A204.1 (cell line): ENCODE data around the gene OR51E1.

Experiments used
- FAIRE-seq: peaks from 2 replicates; lab custom pipeline; 2012; peaks lifted over from hg19 to GRCh38; lab: Jason Lieb, UNC

The OR51E1 gene, protein sequence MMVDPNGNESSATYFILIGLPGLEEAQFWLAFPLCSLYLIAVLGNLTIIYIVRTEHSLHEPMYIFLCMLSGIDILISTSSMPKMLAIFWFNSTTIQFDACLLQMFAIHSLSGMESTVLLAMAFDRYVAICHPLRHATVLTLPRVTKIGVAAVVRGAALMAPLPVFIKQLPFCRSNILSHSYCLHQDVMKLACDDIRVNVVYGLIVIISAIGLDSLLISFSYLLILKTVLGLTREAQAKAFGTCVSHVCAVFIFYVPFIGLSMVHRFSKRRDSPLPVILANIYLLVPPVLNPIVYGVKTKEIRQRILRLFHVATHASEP

DNA sequence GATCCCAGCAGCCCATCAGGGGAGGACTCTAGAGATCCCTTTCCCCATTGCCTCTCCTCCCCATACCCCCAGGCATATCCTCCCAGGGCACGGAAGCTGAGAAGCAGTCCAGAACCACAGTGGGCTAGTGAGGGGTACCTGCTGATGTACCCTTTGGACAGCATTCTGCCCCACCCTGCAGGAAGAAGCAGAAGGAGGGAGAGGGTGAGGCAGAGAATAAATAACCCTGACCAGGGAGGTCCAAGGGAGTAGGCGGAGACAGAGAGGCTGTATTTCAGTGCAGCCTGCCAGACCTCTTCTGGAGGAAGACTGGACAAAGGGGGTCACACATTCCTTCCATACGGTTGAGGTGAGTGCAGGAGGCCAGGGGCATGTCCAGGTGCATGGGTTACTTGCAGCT, at the start of gene OR51E1:
Gene OR51E1 (plus strand): TSS at position 301 of the 400 bp plus-strand sequence. CDS start 8,545 bp downstream, outside the sequence.
- FAIRE-seq = no peak

DNA sequence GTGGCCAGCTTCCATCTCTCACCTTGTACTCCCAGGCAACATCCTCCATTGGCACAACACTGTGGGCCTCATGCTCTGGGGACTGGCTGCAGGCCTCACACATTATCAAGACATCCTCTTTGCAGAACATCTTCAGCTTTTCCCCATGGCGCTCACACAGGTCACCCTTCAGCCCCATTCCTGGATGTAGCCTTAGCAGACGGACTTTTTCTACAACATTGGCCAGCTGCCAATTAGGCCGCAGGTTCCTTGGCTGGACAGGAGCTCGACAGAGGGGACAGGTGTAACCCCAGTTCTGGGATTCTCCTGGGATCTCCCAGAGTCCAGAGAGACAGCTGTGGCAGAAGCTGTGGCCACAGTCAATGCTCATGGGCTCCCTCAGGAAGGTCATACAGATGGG, 38.7 kb upstream of the OR51E1 start:
- FAIRE-seq = no peak

DNA sequence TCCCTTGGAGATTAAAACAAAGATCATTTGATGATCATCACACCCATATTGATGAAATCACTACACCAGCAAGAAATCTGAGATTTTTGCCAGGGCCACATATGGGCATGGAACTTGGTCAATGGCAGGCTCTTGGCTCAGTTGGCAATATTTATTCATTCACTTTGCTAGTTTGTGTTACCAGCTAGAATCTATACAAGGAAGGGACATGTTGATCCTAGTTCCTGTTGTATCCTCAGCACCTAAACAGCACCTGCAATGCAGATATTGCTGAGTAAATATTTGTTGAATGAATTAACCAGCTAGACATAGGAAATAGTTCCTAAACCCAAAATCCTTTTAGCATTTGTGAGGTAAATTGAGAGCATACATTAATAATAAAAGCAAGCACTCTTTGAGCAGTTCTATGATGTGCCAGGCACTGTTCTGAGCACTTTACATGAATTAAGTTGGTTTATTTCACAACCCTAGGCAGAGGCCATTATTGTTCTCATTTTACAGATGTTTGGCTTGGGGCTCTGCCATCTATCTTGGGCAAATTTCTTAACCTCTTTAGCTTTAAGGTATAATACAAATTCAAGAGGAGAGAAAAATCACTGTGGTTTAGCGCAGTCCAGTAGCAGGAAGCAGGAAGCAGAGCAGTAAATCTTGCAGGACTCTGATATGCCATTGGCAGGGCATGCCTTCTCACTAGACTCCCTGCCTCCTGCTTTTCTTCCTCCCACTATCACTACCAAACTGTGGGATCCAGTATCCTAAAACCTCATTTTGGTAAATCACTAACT, 37.4 kb upstream of the OR51E1 start:
- FAIRE-seq = no peak

- no peak for FAIRE-seq
Measured at GRCh38 chr11:4607096-4607495, 36.7 kb upstream of the OR51E1 start.

- FAIRE-seq = peak; percentile 99
Measured at GRCh38 chr11:4607781-4608666, 35.8 kb upstream of the OR51E1 start, which contains the start of gene TRIM68. TRIM68 (minus strand) TSS chr11:4608231; CDS start chr11:4605504, 2,727 bp downstream.

DNA sequence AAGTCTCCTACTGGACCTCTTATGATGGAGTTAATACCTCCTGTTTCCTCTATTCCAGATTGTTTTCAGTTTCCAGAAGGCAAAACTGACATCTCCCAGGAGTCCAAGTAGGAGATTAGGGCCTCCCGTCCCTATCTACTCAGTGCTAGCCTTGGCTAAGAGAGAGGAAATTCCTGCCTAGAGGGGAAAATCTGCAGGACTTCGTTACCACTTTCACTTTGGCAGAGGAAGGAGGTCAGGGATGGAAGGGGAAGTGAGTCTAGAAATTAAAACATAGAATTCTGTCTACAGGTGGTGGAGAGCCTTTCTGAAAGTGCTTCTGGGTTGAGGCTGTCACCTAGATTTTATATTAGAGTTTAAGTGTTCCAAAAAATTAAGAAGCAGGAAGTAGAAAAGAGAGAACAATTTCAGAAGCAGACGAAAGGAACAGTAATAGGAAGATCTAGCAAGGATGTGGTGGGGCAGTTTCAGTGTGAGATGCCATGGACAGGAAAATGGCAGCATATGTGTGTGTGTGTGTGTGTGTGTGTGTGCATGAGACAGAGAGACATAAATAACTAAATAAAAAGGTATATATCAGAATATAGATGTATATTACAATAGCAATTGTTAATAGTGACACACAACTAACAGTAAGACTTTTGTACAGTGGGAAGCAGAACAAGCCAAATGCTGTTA, 33.4 kb upstream of the OR51E1 start:
- FAIRE-seq = no peak

DNA sequence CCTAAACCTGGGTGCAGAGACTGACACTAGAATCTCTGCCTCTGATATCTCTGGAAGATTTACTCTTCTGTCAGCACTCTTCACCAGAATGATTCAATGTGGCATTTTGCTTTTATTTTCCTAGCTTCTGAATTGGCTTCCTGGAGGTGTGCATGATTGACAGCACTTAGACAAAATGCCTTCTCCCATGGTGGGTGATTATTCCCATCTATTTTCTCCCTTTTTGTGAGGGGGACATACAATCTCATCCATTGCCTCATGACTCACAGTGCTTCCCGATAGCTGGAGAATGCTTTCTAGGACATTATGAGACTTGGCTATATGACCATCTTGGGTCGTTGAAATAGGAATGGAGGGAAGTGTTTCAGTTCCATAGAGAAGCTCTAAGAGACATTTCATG, 31.8 kb upstream of the OR51E1 start:
- no peak for FAIRE-seq

DNA sequence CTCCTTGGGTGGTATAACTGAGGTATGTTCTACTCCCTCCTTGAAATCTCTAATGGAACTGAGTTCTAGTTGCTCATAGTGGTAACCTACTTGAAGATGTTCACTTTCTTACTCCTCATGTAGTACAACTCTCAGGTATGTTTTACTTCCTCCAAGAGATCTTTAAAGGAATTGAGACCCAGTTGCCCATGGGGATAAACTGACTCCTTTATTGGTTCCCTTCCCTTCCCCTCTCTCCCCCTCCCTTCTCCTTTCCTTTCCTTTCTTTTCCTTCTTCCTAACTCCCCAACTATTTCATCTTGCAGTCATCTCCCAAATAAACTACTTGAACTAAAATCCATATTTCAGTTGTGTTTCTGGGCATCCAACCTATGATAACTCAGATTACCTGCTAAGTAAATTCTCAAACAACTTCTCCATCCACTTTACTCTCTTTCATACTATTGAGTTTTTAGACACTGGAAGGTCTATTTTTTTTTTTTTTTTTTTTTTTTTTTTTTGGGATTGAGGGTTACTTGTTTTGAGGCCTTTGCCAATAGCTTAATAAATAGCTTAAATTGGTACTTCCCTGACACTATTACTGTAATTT, 27.8 kb upstream of the OR51E1 start:
- no peak for FAIRE-seq

- FAIRE-seq = no peak
Measured at GRCh38 chr11:4619514-4619913, 24.3 kb upstream of the OR51E1 start.

DNA sequence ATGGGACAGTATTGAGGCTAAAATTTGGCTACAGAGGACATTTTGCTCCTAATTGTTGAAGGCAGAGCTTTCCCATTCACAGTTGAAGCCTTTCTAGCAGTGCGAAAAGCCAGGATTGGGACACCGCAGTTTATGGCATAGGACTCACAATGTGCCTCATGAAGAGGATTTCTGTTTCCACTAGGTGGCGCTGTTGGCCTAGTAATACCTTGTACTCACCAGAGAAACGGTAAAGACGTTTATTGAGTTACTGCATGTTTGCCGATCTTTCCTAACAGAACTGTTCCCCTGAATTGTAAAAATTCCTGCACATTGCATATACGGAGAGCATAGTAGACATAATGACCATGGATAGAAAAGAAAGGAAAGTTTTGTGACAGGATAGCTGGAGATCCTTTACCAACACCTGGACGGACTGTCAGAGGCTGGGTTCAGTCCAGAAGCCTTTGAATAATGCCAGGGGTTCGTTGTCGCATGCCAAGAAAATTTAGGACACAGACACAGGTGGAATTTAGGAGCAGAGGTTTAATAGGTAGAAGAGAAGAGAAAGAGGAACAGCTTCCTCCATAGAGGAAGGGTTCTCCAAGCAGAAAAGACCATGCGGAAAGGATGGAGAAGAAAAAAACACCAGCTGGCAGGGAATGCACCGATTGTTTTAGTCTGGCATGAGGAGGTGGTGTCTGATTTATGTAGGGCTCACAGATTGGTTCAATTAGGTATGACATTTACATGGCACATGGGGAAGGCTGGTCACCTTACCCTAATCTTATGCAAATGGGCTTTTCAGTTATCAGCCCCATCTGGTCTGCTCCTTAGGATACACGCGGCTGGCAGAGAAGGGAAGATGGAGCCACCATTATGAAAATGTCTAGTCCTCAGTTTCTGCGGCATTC, 17.3 kb upstream of the OR51E1 start:
- FAIRE-seq = peak; percentile 9

- no peak for FAIRE-seq
Measured at GRCh38 chr11:4636136-4636535, 7.6 kb upstream of the OR51E1 start.

DNA sequence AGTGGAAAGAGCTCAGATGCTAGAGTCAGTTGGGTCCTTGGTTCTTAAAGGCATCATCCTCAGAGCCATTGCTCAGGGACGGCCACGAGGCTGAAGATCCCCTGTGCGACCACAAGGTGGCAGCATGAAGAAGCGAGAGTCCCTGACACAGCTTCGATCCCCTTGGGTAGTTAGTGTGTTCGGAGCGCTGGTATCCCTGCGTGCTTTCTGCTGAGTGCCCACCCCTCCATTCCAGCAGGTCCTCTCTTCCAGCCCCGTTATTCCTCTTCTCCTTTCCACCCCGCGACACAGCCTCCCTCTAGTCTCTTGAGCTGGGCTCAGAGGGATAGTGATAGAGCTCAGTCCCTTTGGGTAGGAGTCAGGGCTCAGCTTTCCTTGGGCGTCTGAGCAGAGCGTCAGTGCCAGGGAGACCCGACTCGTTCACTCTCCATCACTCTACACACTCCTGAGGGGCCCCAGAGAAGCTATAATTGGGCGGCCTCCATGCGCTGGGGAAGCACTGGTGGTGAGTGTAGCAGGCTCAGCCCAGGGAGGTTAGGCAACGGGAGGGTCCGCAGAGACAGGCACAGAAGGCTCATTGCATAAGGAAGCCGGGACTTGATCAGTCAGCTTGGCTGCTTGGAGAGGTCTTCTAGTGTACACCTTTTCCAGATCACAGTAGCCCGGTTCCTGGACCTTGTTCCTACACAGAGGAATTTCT, 6.7 kb upstream of the OR51E1 start, which contains the start of gene OR51D1:
Gene OR51D1 (plus strand): TSS at position 516 of the 700 bp plus-strand sequence. CDS start 2,314 bp downstream, outside the sequence.
- no peak for FAIRE-seq

DNA sequence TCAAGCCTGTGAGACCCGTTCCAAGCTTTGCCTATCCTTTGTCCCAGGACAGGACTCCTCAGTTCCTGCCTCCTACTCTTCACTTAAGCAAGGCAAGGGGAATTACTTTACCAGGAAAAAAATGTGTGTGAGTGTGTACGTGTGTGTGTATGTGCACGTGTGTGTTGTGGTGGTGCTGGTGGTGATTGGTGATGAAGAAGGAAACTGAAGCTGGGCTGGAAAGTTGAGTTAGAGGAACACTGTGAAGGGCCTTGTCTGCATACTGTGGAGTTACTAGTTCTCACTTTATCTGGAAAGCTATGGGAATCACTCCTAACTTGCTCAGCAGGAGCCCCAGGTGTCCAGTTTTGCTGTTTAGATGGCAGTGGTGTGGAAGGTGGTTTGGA, 6.1 kb upstream of the OR51E1 start:
- no peak for FAIRE-seq

- no peak for FAIRE-seq
Measured at GRCh38 chr11:4639931-4640330, 3.9 kb upstream of the OR51E1 start.

DNA sequence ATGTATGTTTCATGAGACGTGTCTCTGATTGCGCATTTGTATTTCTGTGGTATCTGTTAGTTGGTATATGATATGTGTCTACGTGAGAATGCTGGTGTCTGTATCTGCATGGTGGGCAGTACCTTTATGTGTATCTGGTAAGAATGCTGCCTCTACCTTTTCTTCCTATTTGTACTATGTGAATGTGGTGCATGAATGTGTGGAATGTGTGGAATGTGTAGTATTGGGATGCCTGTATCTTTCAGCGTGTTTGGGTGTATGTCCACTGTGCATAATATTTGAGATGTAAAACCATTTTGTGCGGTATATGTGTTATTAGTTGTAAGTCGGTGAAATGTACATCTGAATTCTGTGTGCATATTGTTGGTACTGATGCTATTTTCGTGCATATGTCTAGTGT, 2.3 kb upstream of the OR51E1 start:
- FAIRE-seq = no peak

GRCh38 chr11:4642043-4642442, 1.7 kb upstream of the OR51E1 start:
- no peak for FAIRE-seq

- no peak for FAIRE-seq
Measured at GRCh38 chr11:4643076-4643475, 706 bp upstream of the OR51E1 start.

GRCh38 chr11:4644233-4644632, 451 bp downstream of the OR51E1 start:
- no peak for FAIRE-seq

DNA sequence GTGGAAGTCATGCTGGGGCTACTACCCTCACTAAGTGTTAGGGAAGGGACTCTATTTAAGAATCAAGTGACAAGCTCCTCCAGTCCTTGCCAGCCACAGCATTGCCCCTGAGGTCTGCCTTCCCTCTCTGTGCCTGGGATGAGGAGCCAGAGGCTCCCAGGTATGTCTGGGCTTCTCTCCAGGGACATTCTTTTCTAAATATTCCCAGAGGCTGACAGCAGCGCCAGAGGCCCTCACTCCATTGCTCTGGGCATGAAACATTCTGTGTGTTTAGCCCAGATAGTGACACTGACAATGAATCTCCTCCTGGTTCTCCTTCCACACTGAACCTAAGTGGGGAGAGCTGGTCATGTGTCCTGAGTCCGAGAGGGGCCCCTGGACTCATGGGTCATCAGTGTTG, 2.2 kb downstream of the OR51E1 start:
- FAIRE-seq = no peak

- FAIRE-seq = no peak
Measured at GRCh38 chr11:4647766-4648165, 4.0 kb downstream of the OR51E1 start.
